ENCODE measurements around the gene MRPL43.
"Not testable (repeated sequence)": the region's sequence is repeated elsewhere in the genome, so short reads cannot be mapped to it uniquely, and the experiment has no call there.

The MRPL43 gene

GRCh38 chr10:100978901-100979195 lies 8.4 kb downstream of the MRPL43 start:
- no peaks in the 10 kb centered on the region for H3K9me3 ChIP-seq (ENCODE audit: insufficient read depth, low read length)
- no peak overlapping the region for H3K27ac ChIP-seq (ENCODE audit: low read length)
- H2AFZ ChIP-seq (ENCODE audit: low read depth, low read length), result no peak overlapping the region
- no peaks in the 10 kb centered on the region for H3K36me3 ChIP-seq (replicated peaks; ENCODE audit: low read depth, low read length)
- no peak overlapping the region for H3K9ac ChIP-seq (ENCODE audit: low read length)
- H3K4me2 ChIP-seq (ENCODE audit: low read length), result no peak overlapping the region
- H4K20me1 ChIP-seq (ENCODE audit: insufficient read depth, low read length), result no peaks in the 10 kb centered on the region
- no peak overlapping the region for H3K4me3 ChIP-seq (ENCODE audit: low read length)
- TF ChIP-seq CTCF (IDR thresholded peaks at IDR 0.05; ENCODE audit: low read depth, low read length) (no peak), EZH2phosphoT487 (IDR thresholded peaks at IDR 0.05; ENCODE audit: low read depth) (no peak)
- no peaks in the 10 kb centered on the region for H3K27me3 ChIP-seq (ENCODE audit: low read depth, low read length)
- H3K79me2 ChIP-seq (ENCODE audit: low read length), result no peaks in the 10 kb centered on the region
- no peaks in the 10 kb centered on the region for H3K4me1 ChIP-seq (ENCODE audit: low read length)

- Histone ChIP-seq H3K9ac (ENCODE audit: low read length) (no peak overlapping the region), H3K9me3 (ENCODE audit: insufficient read depth, low read length) (no peaks in the 10 kb centered on the region), H4K20me1 (ENCODE audit: insufficient read depth, low read length) (no peaks in the 10 kb centered on the region), H2AFZ (ENCODE audit: low read depth, low read length) (no peak overlapping the region), H3K4me3 (ENCODE audit: low read length) (no peak overlapping the region), H3K4me1 (ENCODE audit: low read length) (no peaks in the 10 kb centered on the region), H3K79me2 (ENCODE audit: low read length) (no peaks in the 10 kb centered on the region), H3K4me2 (ENCODE audit: low read length) (no peak overlapping the region), H3K36me3 (replicated peaks; ENCODE audit: low read depth, low read length) (no peaks in the 10 kb centered on the region), H3K27ac (ENCODE audit: low read length) (no peak overlapping the region), H3K27me3 (ENCODE audit: low read depth, low read length) (no peaks in the 10 kb centered on the region)
- no peak for TF ChIP-seq EZH2phosphoT487 (IDR thresholded peaks at IDR 0.05; ENCODE audit: low read depth)
- no peak for TF ChIP-seq CTCF (IDR thresholded peaks at IDR 0.05; ENCODE audit: low read depth, low read length)
Observed at GRCh38 chr10:100978121-100978900, 9.0 kb downstream of the MRPL43 start.

GRCh38 chr10:100977436-100977835 lies 9.9 kb downstream of the MRPL43 start:
- H4K20me1 ChIP-seq (ENCODE audit: insufficient read depth, low read length), result no peaks in the 10 kb centered on the region
- TF ChIP-seq EZH2phosphoT487 (IDR thresholded peaks at IDR 0.05; ENCODE audit: low read depth), result no peak
- TF ChIP-seq CTCF (IDR thresholded peaks at IDR 0.05; ENCODE audit: low read depth, low read length), result no peak
- H3K9ac ChIP-seq (ENCODE audit: low read length), result no peak overlapping the region

GRCh38 chr10:100976906-100977305 lies 10.4 kb downstream of the MRPL43 start:
- Histone ChIP-seq H3K79me2 (ENCODE audit: low read length) (no peaks in the 10 kb centered on the region), H2AFZ (ENCODE audit: low read depth, low read length) (no peak overlapping the region), H3K4me1 (ENCODE audit: low read length) (no peaks in the 10 kb centered on the region), H3K27ac (ENCODE audit: low read length) (no peak overlapping the region), H3K9ac (ENCODE audit: low read length) (no peak overlapping the region), H3K4me3 (ENCODE audit: low read length) (no peak overlapping the region), H3K27me3 (ENCODE audit: low read depth, low read length) (no peaks in the 10 kb centered on the region), H3K4me2 (ENCODE audit: low read length) (no peak overlapping the region), H4K20me1 (ENCODE audit: insufficient read depth, low read length) (no peaks in the 10 kb centered on the region), H3K36me3 (replicated peaks; ENCODE audit: low read depth, low read length) (no peaks in the 10 kb centered on the region), H3K9me3 (ENCODE audit: insufficient read depth, low read length) (no peaks in the 10 kb centered on the region)
- TF ChIP-seq EZH2phosphoT487 (IDR thresholded peaks at IDR 0.05; ENCODE audit: low read depth) (no peak), CTCF (IDR thresholded peaks at IDR 0.05; ENCODE audit: low read depth, low read length) (no peak)

More at GRCh38 chr10:100977436-100977835, 9.9 kb downstream of the MRPL43 start:
- Histone ChIP-seq H3K4me1 (ENCODE audit: low read length) (no peaks in the 10 kb centered on the region), H2AFZ (ENCODE audit: low read depth, low read length) (no peak overlapping the region), H3K79me2 (ENCODE audit: low read length) (no peaks in the 10 kb centered on the region), H3K27ac (ENCODE audit: low read length) (no peak overlapping the region), H3K4me3 (ENCODE audit: low read length) (no peak overlapping the region), H3K27me3 (ENCODE audit: low read depth, low read length) (no peaks in the 10 kb centered on the region), H3K36me3 (replicated peaks; ENCODE audit: low read depth, low read length) (no peaks in the 10 kb centered on the region), H3K4me2 (ENCODE audit: low read length) (no peak overlapping the region), H3K9me3 (ENCODE audit: insufficient read depth, low read length) (no peaks in the 10 kb centered on the region)

- not testable (repeated sequence) for H3K79me2 ChIP-seq (ENCODE audit: low read length); H3K9me3 ChIP-seq (ENCODE audit: insufficient read depth, low read length); H2AFZ ChIP-seq (ENCODE audit: low read depth, low read length); H4K20me1 ChIP-seq (ENCODE audit: insufficient read depth, low read length); H3K4me2 ChIP-seq (ENCODE audit: low read length); H3K27ac ChIP-seq (ENCODE audit: low read length); H3K9ac ChIP-seq (ENCODE audit: low read length); H3K4me3 ChIP-seq (ENCODE audit: low read length); H3K36me3 ChIP-seq (replicated peaks; ENCODE audit: low read depth, low read length); H3K27me3 ChIP-seq (ENCODE audit: low read depth, low read length); H3K4me1 ChIP-seq (ENCODE audit: low read length)
Observed at GRCh38 chr10:100975397-100975796, 11.9 kb downstream of the MRPL43 start.
